Fibroblast of lung (primary cell): Measurements from ENCODE around the gene ZNF76. TPM values are rescaled to one million over a fixed set of nuclear protein-coding genes. Genes with fewer than 3 reads are reported as not detected.

Experiments used
- DNase-seq, 2 donors: peaks; one replicate each; pipeline versions ENCODE4 v3.0.0 to v3.0.0-alpha.2; 2010; ENCODE audit warnings: low read depth in 2 of 2
- H2AFZ ChIP-seq: 2 replicates; pipeline ENCODE4 v1.5.1; 2012; ENCODE audit warnings: low read length, control low read depth, inconsistent platforms
- H3K27ac ChIP-seq: 2 replicates; pipeline ENCODE4 v1.5.1; 2011; ENCODE audit warnings: low read length, control low read depth; ENCODE audit not compliant: insufficient read depth
- H3K27me3 ChIP-seq: 2 replicates; pipeline ENCODE4 v1.5.1; 2011; ENCODE audit warnings: mild to moderate bottlenecking, low read length; ENCODE audit not compliant: control insufficient read depth, insufficient read depth
- H3K36me3 ChIP-seq: 2 replicates; pipeline ENCODE4 v1.5.1; 2011; ENCODE audit warnings: low read length; ENCODE audit not compliant: control insufficient read depth, insufficient read depth
- H3K4me1 ChIP-seq: 2 replicates; pipeline ENCODE4 v1.5.1; 2011; ENCODE audit warnings: low read length; ENCODE audit not compliant: control insufficient read depth, insufficient read depth; ENCODE audit errors: extremely low read depth
- H3K4me2 ChIP-seq: 2 replicates; pipeline ENCODE4 v1.5.1; 2011; ENCODE audit warnings: low read length, control low read depth; ENCODE audit not compliant: insufficient read depth; ENCODE audit errors: extremely low read depth
- H3K4me3 ChIP-seq, 4 experiments: fragments of 200-600 bp in 1 of 4; sonication (generic) in 1 of 4; replicated peaks in 1 of 4; 2 replicates each; pipeline ENCODE4 v1.5.1; 2011 to 2016; ENCODE audit warnings: low read length in 4 of 4, low read depth in 3 of 4, mild to moderate bottlenecking in 3 of 4, control low read depth in 2 of 4, inconsistent platforms in 1 of 4, mixed read lengths in 1 of 4; ENCODE audit not compliant: insufficient read depth in 1 of 4; ENCODE audit errors: control extremely low read depth in 1 of 4
- H3K79me2 ChIP-seq: 2 replicates; pipeline ENCODE4 v1.5.1; 2012; ENCODE audit warnings: mild to moderate bottlenecking, low read length, inconsistent platforms; ENCODE audit not compliant: control insufficient read depth, insufficient read depth
- H3K9ac ChIP-seq: 2 replicates; pipeline ENCODE4 v1.5.1; 2011; ENCODE audit warnings: mild to moderate bottlenecking, low read length, control low read depth; ENCODE audit not compliant: insufficient read depth
- H3K9me3 ChIP-seq: 2 replicates; pipeline ENCODE4 v1.5.1; 2012; ENCODE audit warnings: low read depth, low read length; ENCODE audit not compliant: control insufficient read depth, insufficient read depth
- H4K20me1 ChIP-seq: 2 replicates; pipeline ENCODE4 v1.5.1; 2011; ENCODE audit warnings: low read length; ENCODE audit not compliant: control insufficient read depth, insufficient read depth; ENCODE audit errors: extremely low read depth
- CTCF ChIP-seq, 2 donors: IDR thresholded peaks in 1 of 2; conservative IDR thresholded peaks in 1 of 2; 1 replicate in 1 of 2; 2 replicates in 1 of 2; pipeline ENCODE4 v1.5.1; 2011 to 2012; ENCODE audit warnings: low read length in 2 of 2, control low read depth in 1 of 2, inconsistent platforms in 1 of 2, low read depth in 1 of 2, mild to moderate bottlenecking in 1 of 2
- EZH2 ChIP-seq: IDR thresholded peaks from 2 replicates; pipeline ENCODE4 v1.5.1; 2012; ENCODE audit warnings: low read length, control low read depth, mild to moderate bottlenecking; ENCODE audit errors: missing control alignments
- polyA plus RNA-seq, 2 donors: library from polyadenylated mRNA; depleted of rRNA in 1 of 2; stranded (reverse) in 1 of 2; unstranded in 1 of 2; fragments of >200 nt; gene quantifications; 2 replicates each; pipeline ENCODE4 v1.2.1, GENCODE V29; 2011 to 2012; ENCODE audit warnings: missing spikeins in 1 of 2
- total RNA-seq: library from RNA; depleted of rRNA; stranded (reverse); fragments of >200 nt; gene quantifications from 2 replicates; pipeline ENCODE4 v1.2.1, GENCODE V29; 2014

ZNF76 gene
- total and polyA plus RNA-seq, 2 donors (not counting 1 experiment from before 2014, with no cell fraction given) = 9.6 to 19.5 TPM

DNA sequence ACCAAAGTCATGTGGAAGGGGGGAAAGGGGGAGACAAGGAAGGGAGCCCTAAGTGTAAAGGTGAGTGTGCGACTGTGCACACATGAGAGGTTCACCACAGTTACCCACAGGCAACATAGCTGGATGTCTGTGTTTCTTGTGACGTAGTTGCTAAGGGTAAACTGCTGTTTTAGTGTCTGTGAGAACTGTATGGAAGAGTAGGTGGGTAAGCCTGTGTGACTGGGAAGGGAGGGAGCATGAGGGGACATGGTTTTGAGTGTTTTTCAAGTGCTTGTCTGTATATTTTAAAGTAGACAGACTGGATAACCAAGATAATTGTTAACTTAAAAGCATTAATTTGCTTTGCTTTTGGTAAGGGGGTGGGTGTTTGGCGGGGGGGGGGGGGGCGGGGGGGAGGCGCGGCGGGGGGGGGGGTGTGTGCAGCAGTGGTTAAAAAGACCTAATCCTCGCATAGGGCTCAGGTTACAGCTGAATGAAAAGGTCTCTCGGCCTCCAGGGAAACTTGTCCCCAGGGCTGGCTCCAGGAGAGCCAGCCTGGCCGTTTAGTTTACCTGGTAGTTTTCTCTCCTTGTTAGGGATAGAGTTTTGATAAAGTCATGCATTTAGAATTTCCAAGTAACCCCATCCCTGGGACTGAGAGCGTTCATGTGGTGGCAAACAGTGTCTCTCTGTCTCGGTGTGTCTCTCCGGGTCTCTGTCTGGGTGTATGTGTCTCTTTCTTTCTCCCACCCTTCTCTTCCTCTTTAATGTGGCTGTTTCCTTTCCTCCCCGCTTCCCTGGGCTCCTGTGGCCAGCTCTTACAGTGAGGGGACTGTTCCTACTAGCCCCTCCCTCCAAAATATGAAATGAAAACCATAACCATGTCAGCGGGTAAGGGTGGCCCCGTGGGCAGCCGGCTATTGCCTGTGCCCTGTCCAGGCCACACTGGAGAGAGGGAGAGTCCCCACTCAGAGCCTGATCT is 42.4 kb upstream of the ZNF76 start:
- H3K4me1 ChIP-seq = no peaks in the 10 kb centered on the region
- no peak overlapping the region for H3K27ac ChIP-seq
- H3K36me3 ChIP-seq = no peaks in the 10 kb centered on the region
- no peak overlapping the region for H3K4me2 ChIP-seq
- no peaks in the 10 kb centered on the region for H4K20me1 ChIP-seq
- H3K4me3 ChIP-seq = no peak overlapping the region
- H3K9ac ChIP-seq = no peak overlapping the region
- DNase-seq = no peak
- TF ChIP-seq EZH2 (no peak), CTCF (conservative IDR thresholded peaks at IDR 0.05 in 1 of 2, IDR thresholded peaks at IDR 0.05 in 1 of 2; ENCODE audit: low read depth in 1 of 2, low read length in 2 of 2) (no peak)
- H3K27me3 ChIP-seq = peaks cover 12% of the 10 kb centered on the region
- H3K9me3 ChIP-seq = no peaks in the 10 kb centered on the region
- no peaks in the 10 kb centered on the region for H3K79me2 ChIP-seq
- no peak overlapping the region for H2AFZ ChIP-seq

DNA sequence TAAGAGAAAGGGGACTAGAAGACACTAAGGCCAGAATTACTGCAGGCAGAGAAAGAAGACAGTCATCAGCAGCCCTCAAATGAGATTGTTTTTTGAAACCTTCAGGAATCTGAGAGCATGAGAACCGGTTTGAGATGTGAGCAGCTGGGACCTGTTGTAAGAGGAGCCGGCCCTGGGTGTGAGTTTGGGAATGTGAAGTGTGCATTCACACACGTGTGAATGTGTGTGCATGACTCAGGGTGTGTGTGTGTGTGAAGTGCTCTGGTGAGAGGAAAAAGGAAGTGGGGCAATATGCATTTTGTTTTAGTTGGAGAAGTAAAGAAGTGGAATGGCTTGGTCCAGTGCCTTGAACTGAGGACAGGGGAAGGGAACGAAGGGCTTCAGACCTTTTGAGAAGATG is 41.5 kb upstream of the ZNF76 start:
- H3K4me3 ChIP-seq = no peak overlapping the region
- H2AFZ ChIP-seq = no peak overlapping the region
- no peak overlapping the region for H3K27ac ChIP-seq
- no peak overlapping the region for H3K4me2 ChIP-seq
- H3K9ac ChIP-seq = no peak overlapping the region
- no peak for TF ChIP-seq EZH2
- no peak for TF ChIP-seq CTCF (conservative IDR thresholded peaks at IDR 0.05 in 1 of 2, IDR thresholded peaks at IDR 0.05 in 1 of 2; ENCODE audit: low read depth in 1 of 2, low read length in 2 of 2)
- H3K9me3 ChIP-seq = no peaks in the 10 kb centered on the region
- no peaks in the 10 kb centered on the region for H3K79me2 ChIP-seq
- H3K4me1 ChIP-seq = no peaks in the 10 kb centered on the region
- no peaks in the 10 kb centered on the region for H3K36me3 ChIP-seq
- peak; percentile 54 to 58 for DNase-seq
- no peaks in the 10 kb centered on the region for H4K20me1 ChIP-seq
- peaks cover 3% of the 10 kb centered on the region for H3K27me3 ChIP-seq

DNA sequence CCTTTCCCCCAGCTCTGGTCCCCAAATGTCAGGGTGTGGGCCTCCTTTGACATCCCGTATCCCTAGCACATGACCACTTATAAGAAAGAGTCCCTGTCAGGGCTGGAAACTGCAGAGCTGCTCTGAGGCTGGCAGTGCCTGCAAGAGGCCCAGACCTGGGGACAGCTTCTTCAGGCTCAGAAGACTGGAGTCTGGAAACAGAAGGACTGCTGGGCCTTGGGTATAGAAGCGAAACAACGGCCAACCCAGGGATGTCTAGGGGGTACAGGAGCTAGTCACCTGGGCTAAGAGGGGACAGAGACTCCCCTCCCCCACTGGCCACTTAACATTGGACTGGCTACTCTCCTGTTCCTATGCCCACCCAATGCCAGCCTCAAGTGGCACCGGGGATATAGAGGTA is 41.1 kb upstream of the ZNF76 start:
- Histone ChIP-seq H3K4me2 (no peak overlapping the region), H3K79me2 (no peaks in the 10 kb centered on the region), H3K27ac (no peak overlapping the region), H3K4me1 (no peaks in the 10 kb centered on the region), H2AFZ (no peak overlapping the region), H3K36me3 (no peaks in the 10 kb centered on the region), H4K20me1 (no peaks in the 10 kb centered on the region), H3K9me3 (no peaks in the 10 kb centered on the region), H3K27me3 (no peaks in the 10 kb centered on the region), H3K9ac (no peak overlapping the region), H3K4me3 (no peak overlapping the region)
- DNase-seq = no peak
- TF ChIP-seq CTCF (conservative IDR thresholded peaks at IDR 0.05 in 1 of 2, IDR thresholded peaks at IDR 0.05 in 1 of 2; ENCODE audit: low read depth in 1 of 2, low read length in 2 of 2) = no peak
- TF ChIP-seq EZH2 = no peak
